H1 (cell line): ENCODE results near the gene TRAT1. TPM values are rescaled to one million over a fixed set of nuclear protein-coding genes. Genes with fewer than 3 reads are reported as not detected.

Source experiments
- CBX5 ChIP-seq: fragments of 300-800, 300-1000 bp; sonication (generic); IDR thresholded peaks from 2 replicates; pipeline ENCODE4 v1.7.1; 2016; ENCODE audit warnings: antibody characterized with exemption, low read length, low read depth
- MAFK ChIP-seq: IDR thresholded peaks from 2 replicates; pipeline ENCODE4 v1.6.1; 2012; ENCODE audit warnings: low read depth, mild to moderate bottlenecking, improper control_type of control experiment, low read length
- polyA plus RNA-seq, 7 experiments: library from polyadenylated mRNA; depleted of rRNA in 3 of 7; stranded (reverse) in 5 of 7; unstranded in 2 of 7; fragments of >200 nt in 5 of 7; fragments of 200-250 nt in 2 of 7; gene quantifications; 1 replicate in 5 of 7; 2 replicates in 1 of 7; 4 replicates in 1 of 7; pipeline versions ENCODE4 v1.2.1 to v1.2.3, GENCODE V29; 2011 to 2013; ENCODE audit warnings: missing spikeins in 2 of 7, mixed read lengths in 2 of 7
- total RNA-seq: library from RNA; stranded (reverse); fragmentation: NEBNext Ultra II Directional; extraction: Animal tissue kit (Norgen Biotek cat#: 25700); gene quantifications from 2 replicates; pipeline ENCODE4 v1.2.1, GENCODE V29; 2021

TRAT1 gene
- total and polyA plus RNA-seq, 2 of the 8 experiments (the other 6 are each of a cell fraction or from before 2014, with no cell fraction given), result not detected

DNA sequence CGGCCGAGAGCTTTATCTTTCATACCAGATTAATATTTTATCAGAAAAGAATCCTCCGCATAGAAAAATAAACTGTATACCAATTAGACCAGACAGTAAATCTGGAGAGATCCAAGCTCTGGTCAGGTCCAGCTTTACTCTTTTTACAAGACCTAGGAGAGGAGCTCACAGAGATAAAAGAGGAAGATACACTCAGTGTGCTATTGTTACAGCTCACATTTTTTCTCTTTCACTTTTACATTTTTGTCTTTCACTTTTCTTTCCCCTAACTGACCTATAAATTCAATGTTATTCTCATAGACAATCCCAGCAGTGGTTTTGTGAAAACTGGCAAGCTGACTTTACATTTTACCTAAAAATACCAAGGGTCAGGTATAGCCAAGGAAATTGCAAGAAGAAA is 75.3 kb downstream of the TRAT1 start (continued):
- TF ChIP-seq MAFK (no peak), CBX5 (no peak)
